ENCODE measurements around the gene OLIG1. TPM values are rescaled to one million over a fixed set of nuclear protein-coding genes. Genes with fewer than 3 reads are reported as not detected.

Gene OLIG1
- total RNA-seq, 4 donors from 2014 or later = 1.2 TPM; not detected in 3

DNA sequence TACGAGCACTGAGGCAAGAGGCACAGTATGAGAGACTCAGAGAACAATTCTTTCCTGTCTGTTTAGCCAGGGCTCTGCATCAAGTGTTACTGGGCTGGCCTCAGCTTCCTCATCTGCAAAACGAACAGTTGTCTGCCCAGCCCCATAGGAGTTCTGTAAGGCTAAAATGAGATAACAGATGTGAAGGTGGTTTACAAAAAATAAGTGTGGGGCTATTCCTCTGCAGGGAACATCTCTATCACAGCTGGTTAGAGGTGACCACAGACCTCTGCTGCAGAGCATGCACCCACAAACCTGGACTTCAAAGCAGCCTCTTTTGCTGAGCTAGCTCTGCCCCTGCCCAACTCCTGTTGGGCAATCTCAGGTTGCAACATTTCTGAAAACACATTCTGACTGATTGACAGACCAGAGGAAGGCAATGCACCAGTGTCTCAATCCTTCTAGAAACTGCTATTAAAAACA, 10.5 kb upstream of the OLIG1 start:
- 21 to 27% methylated on average over 2 of the region's 2 CpGs for WGBS, 2 donors
- intact Hi-C loops (cut with DNase I; ENCODE audit: low total_unique reads) = no loop called here
- TF ChIP-seq CTCF (IDR thresholded peaks at IDR 0.05) = no peak
- TF ChIP-seq POLR2A (IDR thresholded peaks at IDR 0.05) = no peak
- DNase-seq (ENCODE audit: low spot score in 2 of 2) = peak in 1 of 2 donors; percentile 26
- H3K4me3 ChIP-seq (ENCODE audit: low read depth, poor library complexity, severe bottlenecking) = no peak overlapping the region

- intact Hi-C loops (cut with DNase I; ENCODE audit: low total_unique reads) = no loop called here
- WGBS, 2 donors = 94% methylated on average over 4 of the region's 4 CpGs
- H3K4me3 ChIP-seq (ENCODE audit: low read depth, poor library complexity, severe bottlenecking) = no peak overlapping the region
- no peak for TF ChIP-seq POLR2A (IDR thresholded peaks at IDR 0.05)
- TF ChIP-seq CTCF (IDR thresholded peaks at IDR 0.05) = no peak
- no peak for DNase-seq (ENCODE audit: low spot score in 2 of 2)
Measured at GRCh38 chr21:33061233-33061632, 8.7 kb upstream of the OLIG1 start.

- WGBS, 2 donors = 85 to 87% methylated on average over 5 of the region's 5 CpGs
- TF ChIP-seq CTCF (IDR thresholded peaks at IDR 0.05) = no peak
- no peak for TF ChIP-seq POLR2A (IDR thresholded peaks at IDR 0.05)
- H3K4me3 ChIP-seq (ENCODE audit: low read depth, poor library complexity, severe bottlenecking) = no peak overlapping the region
- intact Hi-C loops (cut with DNase I; ENCODE audit: low total_unique reads) = no loop called here
- DNase-seq (ENCODE audit: low spot score in 2 of 2) = no peak
Measured at GRCh38 chr21:33063375-33063883, 6.5 kb upstream of the OLIG1 start.

DNA sequence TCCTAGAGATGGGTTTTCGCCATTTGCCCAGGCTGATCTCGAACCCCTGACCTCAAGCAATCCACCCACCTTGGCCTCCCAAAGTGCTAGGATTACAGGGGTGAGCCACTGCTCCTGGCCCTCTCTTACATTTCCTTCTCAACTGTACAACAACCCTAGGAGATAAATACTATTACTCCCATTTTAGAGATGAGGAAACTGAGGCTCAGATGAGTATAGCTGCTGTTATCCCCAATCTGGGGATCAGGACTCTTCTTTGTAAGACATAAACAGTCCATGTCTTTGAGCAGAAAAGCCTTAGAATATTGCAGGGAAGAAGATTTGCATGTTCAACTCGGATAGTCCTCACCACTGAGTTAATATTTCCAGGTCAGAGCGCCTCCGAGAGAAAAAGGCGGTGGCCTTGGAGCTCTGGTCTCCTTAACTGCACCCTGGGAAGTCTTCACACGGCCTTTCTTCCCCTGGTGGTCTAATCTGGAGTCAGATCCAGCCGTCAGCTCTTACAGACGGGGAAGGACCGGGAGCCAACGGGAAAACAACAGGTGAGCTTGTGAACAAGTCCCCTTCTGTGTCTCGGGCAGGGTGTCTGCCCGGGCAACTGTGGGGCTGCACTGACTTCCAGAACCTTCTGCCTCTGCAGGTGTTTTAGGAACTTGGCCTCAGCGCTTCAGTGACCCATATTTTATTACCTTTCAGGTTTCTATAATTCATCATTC, 5.9 kb upstream of the OLIG1 start:
- no peak for DNase-seq (ENCODE audit: low spot score in 2 of 2)
- TF ChIP-seq CTCF (IDR thresholded peaks at IDR 0.05) (no peak), POLR2A (IDR thresholded peaks at IDR 0.05) (no peak)
- WGBS, 2 donors = 33 to 47% methylated on average over 14 of the region's 14 CpGs
- intact Hi-C loops (cut with DNase I; ENCODE audit: low total_unique reads) = no loop called here
- H3K4me3 ChIP-seq (ENCODE audit: low read depth, poor library complexity, severe bottlenecking) = no peak overlapping the region

GRCh38 chr21:33064623-33065390, 5.1 kb upstream of the OLIG1 start:
- no peak overlapping the region for H3K4me3 ChIP-seq (ENCODE audit: low read depth, poor library complexity, severe bottlenecking)
- DNase-seq (ENCODE audit: low spot score in 2 of 2) = no peak
- TF ChIP-seq POLR2A (IDR thresholded peaks at IDR 0.05) = no peak
- TF ChIP-seq CTCF (IDR thresholded peaks at IDR 0.05) = no peak
- intact Hi-C loops (cut with DNase I; ENCODE audit: low total_unique reads) = no loop called here
- WGBS, 2 donors = 30 to 38% methylated on average over 18 of the region's 18 CpGs
